Liver (tissue), 9 donors: ENCODE results near the gene UCK2. TPM values are rescaled to one million over a fixed set of nuclear protein-coding genes. Genes with fewer than 3 reads are reported as not detected.

Source experiments
- DNase-seq: peaks from one replicate; pipeline ENCODE4 v3.0.0-alpha.2; 2017; ENCODE audit warnings: low spot score
- H3K27ac ChIP-seq, 2 donors: one replicate each; pipeline ENCODE4 v1.7.0; 2013; ENCODE audit warnings: inconsistent platforms in 2 of 2, low read length in 2 of 2, control low read depth in 1 of 2, low read depth in 1 of 2, mild to moderate bottlenecking in 1 of 2
- H3K27me3 ChIP-seq, 4 donors: one replicate each; pipeline versions ENCODE4 v1.6.1 to v1.7.0; 2013; ENCODE audit warnings: low read length in 3 of 4, inconsistent platforms in 1 of 4, mild to moderate bottlenecking in 1 of 4, moderate library complexity in 1 of 4; ENCODE audit not compliant: control insufficient read depth in 4 of 4, insufficient read depth in 4 of 4
- H3K36me3 ChIP-seq, 4 donors: one replicate each; pipeline versions ENCODE4 v1.6.1 to v1.7.0; 2013; ENCODE audit warnings: low read length in 3 of 4, mild to moderate bottlenecking in 3 of 4, low read depth in 1 of 4, moderate library complexity in 1 of 4; ENCODE audit not compliant: control insufficient read depth in 4 of 4, insufficient read depth in 3 of 4
- H3K4me1 ChIP-seq, 4 donors: one replicate each; pipeline versions ENCODE4 v1.6.1 to v1.7.0; 2013; ENCODE audit warnings: low read length in 3 of 4, mild to moderate bottlenecking in 3 of 4, moderate library complexity in 1 of 4; ENCODE audit not compliant: control insufficient read depth in 4 of 4, insufficient read depth in 4 of 4
- H3K4me3 ChIP-seq, 3 donors: one replicate each; pipeline versions ENCODE4 v1.6.1 to v1.7.0; 2013; ENCODE audit warnings: low read length in 3 of 3, control low read depth in 1 of 3, low read depth in 1 of 3, mild to moderate bottlenecking in 1 of 3
- H3K9ac ChIP-seq, 2 donors: one replicate each; pipeline ENCODE4 v1.7.0; 2013; ENCODE audit warnings: low read length in 2 of 2, mild to moderate bottlenecking in 2 of 2, moderate library complexity in 2 of 2, control low read depth in 1 of 2, low read depth in 1 of 2
- H3K9me3 ChIP-seq, 4 donors: one replicate each; pipeline versions ENCODE4 v1.6.1 to v1.7.0; 2013; ENCODE audit warnings: low read length in 3 of 4; ENCODE audit not compliant: control insufficient read depth in 4 of 4
- EGR1 ChIP-seq, 2 donors: IDR thresholded peaks; 2 replicates each; pipeline ENCODE4 v1.6.1; 2016 to 2018; ENCODE audit warnings: antibody characterized with exemption in 2 of 2, low read depth in 2 of 2
- FOXA1 ChIP-seq: IDR thresholded peaks from 2 replicates; pipeline ENCODE4 v1.6.1; 2016; ENCODE audit warnings: antibody characterized with exemption
- FOXA2 ChIP-seq: IDR thresholded peaks from 2 replicates; pipeline ENCODE4 v1.6.1; 2016; ENCODE audit warnings: antibody characterized with exemption
- GABPA ChIP-seq, 2 donors: IDR thresholded peaks in 1 of 2; conservative IDR thresholded peaks in 1 of 2; 2 replicates each; pipeline ENCODE4 v1.6.1; 2016; ENCODE audit warnings: antibody characterized with exemption in 2 of 2, mild to moderate bottlenecking in 1 of 2, moderate library complexity in 1 of 2
- HNF4A ChIP-seq, 2 donors: conservative IDR thresholded peaks; 2 replicates each; pipeline ENCODE4 v1.6.1; 2016; ENCODE audit warnings: antibody characterized with exemption in 2 of 2, mild to moderate bottlenecking in 2 of 2
- HNF4G ChIP-seq: IDR thresholded peaks from 2 replicates; pipeline ENCODE4 v1.6.1; 2016; ENCODE audit warnings: antibody characterized with exemption
- JUND ChIP-seq, 2 donors: IDR thresholded peaks; 2 replicates each; pipeline ENCODE4 v1.6.1; 2016; ENCODE audit warnings: antibody characterized with exemption in 2 of 2
- RAD21 ChIP-seq, 2 donors: IDR thresholded peaks; 2 replicates each; pipeline ENCODE4 v1.6.1; 2016; ENCODE audit warnings: antibody characterized with exemption in 2 of 2, mild to moderate bottlenecking in 2 of 2
- SP1 ChIP-seq: IDR thresholded peaks from 2 replicates; pipeline ENCODE4 v1.6.1; 2018; ENCODE audit warnings: antibody characterized with exemption, mild to moderate bottlenecking
- TAF1 ChIP-seq: conservative IDR thresholded peaks from 2 replicates; pipeline ENCODE4 v1.6.1; 2016; ENCODE audit warnings: antibody characterized with exemption, mild to moderate bottlenecking
- YY1 ChIP-seq: IDR thresholded peaks from 2 replicates; pipeline ENCODE4 v1.6.1; 2016; ENCODE audit warnings: antibody characterized with exemption, mild to moderate bottlenecking
- WGBS: extraction: QIAGEN DNeasy Blood & Tissue Kit; methylation state at CpG from one replicate; pipeline ENCODE4 v1.1.7; 2013; 5-methylcytosine and 5-hydroxymethylcytosine counted together
- polyA plus RNA-seq, 2 donors: library from polyadenylated mRNA; stranded (reverse) in 1 of 2; unstranded in 1 of 2; fragments of 200-250 nt in 1 of 2; fragments of >200 nt in 1 of 2; fragmentation: Nextera tagmentation in 1 of 2; extraction: Ambion mirVana in 1 of 2; gene quantifications; one replicate each; pipeline versions ENCODE4 v1.2.1 to v1.2.3, GENCODE V29; 2013 to 2015
- total RNA-seq, 2 donors: library from RNA; depleted of rRNA; stranded (reverse); fragments of >200 nt; gene quantifications; one replicate each; pipeline ENCODE4 v1.2.3, GENCODE V29; 2014
- TF ChIP-seq, protein P1 (sequence below): IDR thresholded peaks from 2 replicates; pipeline ENCODE4 v1.6.1; 2016; ENCODE audit warnings: antibody characterized with exemption
- TF ChIP-seq, protein P2 (sequence below): IDR thresholded peaks from 2 replicates; pipeline ENCODE4 v1.6.1; 2016; ENCODE audit warnings: antibody characterized with exemption
- TF ChIP-seq, protein P3 (sequence below): IDR thresholded peaks from 2 replicates; pipeline ENCODE4 v1.6.1; 2016; ENCODE audit warnings: antibody characterized with exemption, mild to moderate bottlenecking
- TF ChIP-seq, protein P4 (sequence below): IDR thresholded peaks from 2 replicates; pipeline ENCODE4 v1.6.1; 2016; ENCODE audit warnings: antibody characterized with exemption
- TF ChIP-seq, protein P5 (sequence below): fragments of 150-350 bp; IDR thresholded peaks from 2 replicates; pipeline ENCODE4 v1.5.1; 2017; ENCODE audit warnings: improper control_type of control experiment, low read depth, low read length; ENCODE audit not compliant: missing input control
- donor health status: healthy.
- donor health status: healthy.
- donor health status: healthy.
- donor health status: healthy.
- donor health status: healthy.

Gene UCK2
- total and polyA plus RNA-seq, 4 donors, result 8.9 to 25.5 (median 17.3) TPM

DNA sequence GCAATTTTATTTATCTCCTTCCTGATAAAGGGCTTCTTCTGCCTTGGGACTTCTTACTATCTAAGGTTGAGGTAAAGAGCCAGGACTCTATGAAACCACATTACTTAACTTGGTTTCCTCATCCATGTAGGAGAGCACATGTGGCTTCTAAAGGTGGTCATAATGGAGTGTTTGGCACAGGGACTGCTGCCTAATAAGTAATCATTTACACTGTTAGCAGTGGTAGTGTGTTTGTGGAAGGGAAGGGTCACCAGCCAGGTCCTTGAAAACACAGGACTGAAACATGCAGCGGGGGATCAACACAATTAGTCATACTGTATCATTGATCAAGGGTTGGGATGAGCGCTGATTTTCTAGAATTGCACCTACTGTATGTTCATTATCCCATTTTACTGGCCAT lies 59.6 kb downstream of the UCK2 start:
- no peak for TF ChIP-seq RAD21 (IDR thresholded peaks at IDR 0.05)
- TF ChIP-seq HNF4G, result no peak
- no peak for TF ChIP-seq EGR1 (IDR thresholded peaks at IDR 0.05; ENCODE audit: low read depth in 2 of 2)
- no peak for TF ChIP-seq GABPA (IDR thresholded peaks at IDR 0.05 in 1 of 2, conservative IDR thresholded peaks at IDR 0.05 in 1 of 2)
- no peak for TF ChIP-seq JUND (IDR thresholded peaks at IDR 0.05)
- TF ChIP-seq SP1, result peak; percentile 15
- Histone ChIP-seq H3K9me3 (no peaks in the 10 kb centered on the region), H3K27me3 (no peaks in the 10 kb centered on the region), H3K36me3 (peaks cover 0 to 2% (median 0%) of the 10 kb centered on the region in 4 donors), H3K9ac (no peak overlapping the region), H3K4me3 (no peak overlapping the region), H3K27ac (no peak overlapping the region), H3K4me1 (peaks cover 5 to 50% (median 31%) of the 10 kb centered on the region in 4 donors)
- no peak for DNase-seq
- 67% methylated on average over 2 of the region's 2 CpGs for WGBS

DNA sequence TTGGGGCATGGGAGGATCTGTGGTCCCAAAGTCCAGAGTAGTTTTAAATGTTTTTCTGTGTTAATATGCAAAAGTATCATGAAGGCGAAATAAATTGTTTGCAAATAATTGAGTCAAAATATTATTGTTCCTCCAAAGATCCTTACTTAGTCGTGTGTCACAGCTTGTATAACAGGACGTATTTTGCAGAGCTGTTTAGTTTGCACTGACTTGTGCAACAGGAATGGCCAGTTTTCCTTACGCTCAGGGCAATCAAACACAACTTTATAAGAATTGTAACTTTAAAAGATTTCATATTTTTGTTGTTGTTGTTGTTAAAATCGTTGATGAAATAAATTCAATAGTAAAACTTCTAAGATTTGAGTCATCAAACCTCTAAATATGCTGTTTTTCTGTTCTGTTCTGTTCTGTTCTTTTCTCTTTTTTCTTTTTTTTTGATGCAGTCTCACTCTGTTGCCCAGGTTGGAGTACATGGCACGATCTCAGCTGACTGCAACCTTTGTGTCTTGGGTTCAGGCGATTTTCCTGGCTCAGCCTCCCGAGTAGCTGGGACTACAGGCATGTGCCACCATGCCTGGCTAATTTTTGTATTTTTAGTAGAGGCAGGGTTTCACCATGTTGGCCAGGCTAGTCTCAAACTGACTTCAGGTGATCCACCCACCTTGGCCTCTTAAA lies 60.6 kb downstream of the UCK2 start:
- DNase-seq, result no peak
- no peak for TF ChIP-seq YY1
- no peak for TF ChIP-seq JUND (IDR thresholded peaks at IDR 0.05)
- TF ChIP-seq GABPA (IDR thresholded peaks at IDR 0.05 in 1 of 2, conservative IDR thresholded peaks at IDR 0.05 in 1 of 2), result no peak
- TF ChIP-seq, protein P1, sequence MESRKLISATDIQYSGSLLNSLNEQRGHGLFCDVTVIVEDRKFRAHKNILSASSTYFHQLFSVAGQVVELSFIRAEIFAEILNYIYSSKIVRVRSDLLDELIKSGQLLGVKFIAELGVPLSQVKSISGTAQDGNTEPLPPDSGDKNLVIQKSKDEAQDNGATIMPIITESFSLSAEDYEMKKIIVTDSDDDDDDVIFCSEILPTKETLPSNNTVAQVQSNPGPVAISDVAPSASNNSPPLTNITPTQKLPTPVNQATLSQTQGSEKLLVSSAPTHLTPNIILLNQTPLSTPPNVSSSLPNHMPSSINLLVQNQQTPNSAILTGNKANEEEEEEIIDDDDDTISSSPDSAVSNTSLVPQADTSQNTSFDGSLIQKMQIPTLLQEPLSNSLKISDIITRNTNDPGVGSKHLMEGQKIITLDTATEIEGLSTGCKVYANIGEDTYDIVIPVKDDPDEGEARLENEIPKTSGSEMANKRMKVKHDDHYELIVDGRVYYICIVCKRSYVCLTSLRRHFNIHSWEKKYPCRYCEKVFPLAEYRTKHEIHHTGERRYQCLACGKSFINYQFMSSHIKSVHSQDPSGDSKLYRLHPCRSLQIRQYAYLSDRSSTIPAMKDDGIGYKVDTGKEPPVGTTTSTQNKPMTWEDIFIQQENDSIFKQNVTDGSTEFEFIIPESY, result no peak
- no peak for TF ChIP-seq EGR1 (IDR thresholded peaks at IDR 0.05; ENCODE audit: low read depth in 2 of 2)
- TF ChIP-seq FOXA1, result no peak
- no peak for TF ChIP-seq TAF1
- TF ChIP-seq, protein P2, sequence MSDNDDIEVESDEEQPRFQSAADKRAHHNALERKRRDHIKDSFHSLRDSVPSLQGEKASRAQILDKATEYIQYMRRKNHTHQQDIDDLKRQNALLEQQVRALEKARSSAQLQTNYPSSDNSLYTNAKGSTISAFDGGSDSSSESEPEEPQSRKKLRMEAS, result no peak
- no peak for TF ChIP-seq HNF4A (conservative IDR thresholded peaks at IDR 0.05)
- TF ChIP-seq HNF4G, result no peak
- Histone ChIP-seq H3K9ac (no peak overlapping the region), H3K27me3 (no peaks in the 10 kb centered on the region), H3K36me3 (peaks cover 0 to 2% (median 0%) of the 10 kb centered on the region in 4 donors), H3K4me3 (no peak overlapping the region), H3K4me1 (peaks cover 5 to 50% (median 31%) of the 10 kb centered on the region in 4 donors), H3K27ac (peak overlapping the region in 1 of 2 donors; percentile 8), H3K9me3 (no peaks in the 10 kb centered on the region)
- WGBS, result 32% methylated on average over 8 of the region's 8 CpGs

DNA sequence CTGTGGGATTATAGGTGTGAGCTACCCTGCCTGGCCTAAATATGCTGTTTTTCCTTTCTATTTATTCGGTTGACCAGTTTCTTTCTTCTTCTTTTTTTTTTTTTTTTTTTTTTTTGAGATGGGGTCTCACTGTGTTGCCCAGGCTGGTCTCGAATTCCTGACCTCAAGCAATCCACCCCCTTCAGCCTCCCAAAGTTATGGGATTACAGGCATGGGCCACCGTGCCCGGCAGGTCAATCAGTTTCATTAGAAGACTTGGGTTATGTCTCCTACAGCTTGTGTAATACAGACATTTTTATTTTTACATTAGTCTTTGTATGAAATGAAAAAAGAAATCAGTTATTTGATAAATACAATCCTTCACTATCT lies 61.1 kb downstream of the UCK2 start:
- Histone ChIP-seq H3K9ac (no peak overlapping the region), H3K27me3 (no peaks in the 10 kb centered on the region), H3K9me3 (no peaks in the 10 kb centered on the region), H3K27ac (no peak overlapping the region), H3K36me3 (peaks cover 0 to 2% (median 0%) of the 10 kb centered on the region in 4 donors), H3K4me1 (peaks cover 5 to 50% (median 31%) of the 10 kb centered on the region in 4 donors), H3K4me3 (no peak overlapping the region)
- TF ChIP-seq YY1 (no peak), RAD21 (IDR thresholded peaks at IDR 0.05) (no peak), SP1 (no peak), JUND (IDR thresholded peaks at IDR 0.05) (no peak), TAF1 (no peak), HNF4G (no peak), GABPA (IDR thresholded peaks at IDR 0.05 in 1 of 2, conservative IDR thresholded peaks at IDR 0.05 in 1 of 2) (no peak), FOXA2 (no peak), FOXA1 (no peak), EGR1 (IDR thresholded peaks at IDR 0.05; ENCODE audit: low read depth in 2 of 2) (no peak)
- TF ChIP-seq, protein P3, sequence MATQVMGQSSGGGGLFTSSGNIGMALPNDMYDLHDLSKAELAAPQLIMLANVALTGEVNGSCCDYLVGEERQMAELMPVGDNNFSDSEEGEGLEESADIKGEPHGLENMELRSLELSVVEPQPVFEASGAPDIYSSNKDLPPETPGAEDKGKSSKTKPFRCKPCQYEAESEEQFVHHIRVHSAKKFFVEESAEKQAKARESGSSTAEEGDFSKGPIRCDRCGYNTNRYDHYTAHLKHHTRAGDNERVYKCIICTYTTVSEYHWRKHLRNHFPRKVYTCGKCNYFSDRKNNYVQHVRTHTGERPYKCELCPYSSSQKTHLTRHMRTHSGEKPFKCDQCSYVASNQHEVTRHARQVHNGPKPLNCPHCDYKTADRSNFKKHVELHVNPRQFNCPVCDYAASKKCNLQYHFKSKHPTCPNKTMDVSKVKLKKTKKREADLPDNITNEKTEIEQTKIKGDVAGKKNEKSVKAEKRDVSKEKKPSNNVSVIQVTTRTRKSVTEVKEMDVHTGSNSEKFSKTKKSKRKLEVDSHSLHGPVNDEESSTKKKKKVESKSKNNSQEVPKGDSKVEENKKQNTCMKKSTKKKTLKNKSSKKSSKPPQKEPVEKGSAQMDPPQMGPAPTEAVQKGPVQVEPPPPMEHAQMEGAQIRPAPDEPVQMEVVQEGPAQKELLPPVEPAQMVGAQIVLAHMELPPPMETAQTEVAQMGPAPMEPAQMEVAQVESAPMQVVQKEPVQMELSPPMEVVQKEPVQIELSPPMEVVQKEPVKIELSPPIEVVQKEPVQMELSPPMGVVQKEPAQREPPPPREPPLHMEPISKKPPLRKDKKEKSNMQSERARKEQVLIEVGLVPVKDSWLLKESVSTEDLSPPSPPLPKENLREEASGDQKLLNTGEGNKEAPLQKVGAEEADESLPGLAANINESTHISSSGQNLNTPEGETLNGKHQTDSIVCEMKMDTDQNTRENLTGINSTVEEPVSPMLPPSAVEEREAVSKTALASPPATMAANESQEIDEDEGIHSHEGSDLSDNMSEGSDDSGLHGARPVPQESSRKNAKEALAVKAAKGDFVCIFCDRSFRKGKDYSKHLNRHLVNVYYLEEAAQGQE, result no peak
- TF ChIP-seq, protein P4, sequence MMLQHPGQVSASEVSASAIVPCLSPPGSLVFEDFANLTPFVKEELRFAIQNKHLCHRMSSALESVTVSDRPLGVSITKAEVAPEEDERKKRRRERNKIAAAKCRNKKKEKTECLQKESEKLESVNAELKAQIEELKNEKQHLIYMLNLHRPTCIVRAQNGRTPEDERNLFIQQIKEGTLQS, result no peak
- TF ChIP-seq, protein P5, sequence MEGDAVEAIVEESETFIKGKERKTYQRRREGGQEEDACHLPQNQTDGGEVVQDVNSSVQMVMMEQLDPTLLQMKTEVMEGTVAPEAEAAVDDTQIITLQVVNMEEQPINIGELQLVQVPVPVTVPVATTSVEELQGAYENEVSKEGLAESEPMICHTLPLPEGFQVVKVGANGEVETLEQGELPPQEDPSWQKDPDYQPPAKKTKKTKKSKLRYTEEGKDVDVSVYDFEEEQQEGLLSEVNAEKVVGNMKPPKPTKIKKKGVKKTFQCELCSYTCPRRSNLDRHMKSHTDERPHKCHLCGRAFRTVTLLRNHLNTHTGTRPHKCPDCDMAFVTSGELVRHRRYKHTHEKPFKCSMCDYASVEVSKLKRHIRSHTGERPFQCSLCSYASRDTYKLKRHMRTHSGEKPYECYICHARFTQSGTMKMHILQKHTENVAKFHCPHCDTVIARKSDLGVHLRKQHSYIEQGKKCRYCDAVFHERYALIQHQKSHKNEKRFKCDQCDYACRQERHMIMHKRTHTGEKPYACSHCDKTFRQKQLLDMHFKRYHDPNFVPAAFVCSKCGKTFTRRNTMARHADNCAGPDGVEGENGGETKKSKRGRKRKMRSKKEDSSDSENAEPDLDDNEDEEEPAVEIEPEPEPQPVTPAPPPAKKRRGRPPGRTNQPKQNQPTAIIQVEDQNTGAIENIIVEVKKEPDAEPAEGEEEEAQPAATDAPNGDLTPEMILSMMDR, result no peak
- TF ChIP-seq, protein P1, result no peak
- DNase-seq, result no peak
- WGBS, result 97% methylated on average over 4 of the region's 4 CpGs
